CD4-positive, alpha-beta T cell treated with Interleukin-17A for 4 hours (primary cell): ENCODE data around the gene WSCD2.

Experiments used
- DNase-seq: peaks from one replicate; pipeline ENCODE4 v3.0.0-alpha.2; 2020; ENCODE audit warnings: mixed read lengths

WSCD2 gene

DNA sequence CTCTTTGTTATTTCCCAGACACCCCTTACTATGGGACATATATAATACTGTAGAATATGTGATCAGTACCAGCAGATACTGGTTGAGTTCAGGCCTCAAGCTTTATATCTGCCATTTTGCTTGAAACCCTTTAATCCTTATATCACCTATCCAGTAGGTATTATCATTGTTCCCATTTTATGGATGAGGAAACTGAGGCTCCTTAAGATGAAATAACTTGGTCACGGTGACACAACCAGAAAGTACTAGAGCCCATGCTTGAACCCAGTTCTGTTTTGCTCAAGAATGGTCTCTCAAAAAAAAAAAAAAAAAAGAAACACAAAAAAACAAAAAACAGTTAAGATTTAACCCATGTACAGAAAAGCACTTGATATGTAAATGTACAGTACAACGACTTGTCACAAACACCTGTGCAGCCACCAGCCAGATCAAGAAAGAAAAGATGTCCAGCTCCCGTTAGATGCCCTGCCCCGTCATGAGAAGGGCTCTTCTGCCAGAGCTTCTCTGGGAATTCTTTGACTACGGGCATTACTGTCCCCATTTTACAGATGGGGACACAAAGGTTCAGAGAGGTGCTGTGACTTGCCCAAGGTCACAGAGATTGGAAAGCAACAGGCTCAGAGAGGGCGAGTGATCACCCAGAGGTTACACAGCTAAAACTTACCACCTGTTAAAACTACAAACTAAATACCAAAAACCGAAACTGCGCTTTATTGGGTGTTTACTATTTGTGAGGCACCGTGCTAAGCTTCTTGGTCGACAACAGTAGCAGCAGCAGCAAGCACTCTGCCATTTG, 669 bp upstream of the WSCD2 start:
- no peak for DNase-seq

DNA sequence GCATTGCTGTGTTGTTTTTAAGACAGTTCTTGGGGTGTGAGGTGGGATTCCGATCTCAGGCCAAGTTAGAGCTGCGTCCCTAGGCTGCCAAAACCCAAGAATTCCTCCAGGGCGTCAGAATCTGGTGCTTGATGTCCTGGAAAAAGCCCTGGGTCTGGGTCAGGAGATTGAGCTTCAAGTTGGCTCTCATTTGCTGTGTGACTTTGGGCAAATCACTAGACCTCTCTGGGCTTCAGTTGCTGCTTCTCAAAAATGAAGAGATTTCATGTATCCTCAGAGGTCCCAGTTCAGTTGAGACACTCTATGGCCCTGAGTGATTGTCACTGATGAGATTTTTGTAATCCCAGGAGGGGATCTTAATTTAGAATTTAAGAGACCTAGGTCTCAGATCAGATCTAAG, 1.9 kb downstream of the WSCD2 start:
- no peak for DNase-seq

DNA sequence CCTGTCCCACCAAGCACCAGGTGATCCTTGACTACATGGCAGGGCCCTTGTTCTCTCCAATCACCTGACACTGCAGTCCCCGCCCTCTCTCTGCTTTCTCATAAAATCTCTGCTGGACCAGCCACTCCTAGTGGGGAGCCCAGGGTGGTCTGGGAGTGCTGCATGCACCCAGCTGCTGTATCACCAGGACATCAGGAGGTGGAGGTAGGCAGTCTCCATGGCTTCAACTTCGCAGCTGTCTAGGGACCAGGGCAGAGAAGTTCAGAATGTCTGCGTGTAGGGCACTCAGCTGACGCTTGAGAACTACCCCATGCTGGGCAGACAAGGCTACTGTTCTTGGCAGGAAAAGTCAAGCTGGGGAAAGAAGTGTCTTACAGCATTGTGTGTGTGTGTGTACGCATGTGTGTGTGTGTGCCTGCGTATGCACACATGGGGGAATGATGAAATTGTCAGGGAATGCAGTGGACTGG, 2.6 kb downstream of the WSCD2 start:
- no peak for DNase-seq

DNA sequence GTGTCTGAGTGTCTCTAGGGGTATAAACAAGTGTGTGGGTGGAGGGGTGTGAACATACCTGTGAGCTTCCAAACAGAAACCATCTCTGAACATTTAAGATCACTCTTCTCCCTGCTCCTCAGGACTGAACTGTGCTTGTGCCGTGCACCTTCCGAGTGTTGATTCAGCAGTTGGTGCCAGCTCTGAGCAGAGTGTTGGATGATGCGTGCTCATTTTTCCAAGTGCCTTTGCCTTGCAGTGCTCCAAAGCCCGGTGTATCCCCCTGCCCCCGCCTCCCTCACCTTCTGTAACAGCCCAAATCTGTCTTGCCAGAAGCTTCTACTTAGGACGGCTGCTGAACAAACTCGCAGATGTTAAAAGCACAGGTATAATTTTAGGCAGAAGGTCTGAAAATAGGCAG, 4.4 kb downstream of the WSCD2 start:
- no peak for DNase-seq

DNA sequence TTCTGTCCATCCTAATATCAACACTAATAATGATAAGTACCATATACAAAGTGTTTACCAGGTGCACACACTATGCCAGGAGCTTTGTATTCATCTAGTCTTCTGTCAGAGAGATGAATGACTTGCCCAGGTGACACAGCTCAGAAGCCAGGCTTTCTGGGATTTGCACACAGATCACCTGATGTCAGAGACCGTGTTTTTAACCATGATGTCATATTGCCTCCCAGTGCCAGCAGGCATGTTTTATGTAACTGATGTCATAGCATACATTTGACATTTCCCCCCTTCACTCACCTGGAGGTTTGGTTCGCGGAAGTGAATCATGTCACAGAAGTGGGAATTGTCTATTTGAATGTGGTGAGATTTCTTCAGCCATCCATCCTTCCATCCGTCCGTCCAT, 5.7 kb downstream of the WSCD2 start:
- DNase-seq: no peak

DNA sequence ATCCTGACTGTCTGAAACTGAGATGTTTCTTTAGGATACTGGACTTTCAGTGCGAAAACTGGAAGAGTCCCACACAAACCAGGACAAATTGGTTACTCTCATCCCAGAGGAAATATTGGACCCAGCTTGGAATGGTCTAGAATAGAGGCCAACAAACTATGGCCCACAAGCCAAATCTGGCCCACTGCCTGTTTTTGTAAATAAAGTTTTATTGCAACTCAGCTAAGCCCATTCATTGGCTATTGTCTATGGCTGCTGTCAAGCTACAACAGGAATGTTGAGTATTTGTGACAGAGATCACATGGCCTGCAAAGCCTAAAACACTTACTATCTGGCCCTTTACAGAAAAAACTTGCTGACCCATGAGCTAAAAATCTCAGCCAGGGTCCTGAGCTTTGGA, 6.5 kb downstream of the WSCD2 start:
- no peak for DNase-seq

DNA sequence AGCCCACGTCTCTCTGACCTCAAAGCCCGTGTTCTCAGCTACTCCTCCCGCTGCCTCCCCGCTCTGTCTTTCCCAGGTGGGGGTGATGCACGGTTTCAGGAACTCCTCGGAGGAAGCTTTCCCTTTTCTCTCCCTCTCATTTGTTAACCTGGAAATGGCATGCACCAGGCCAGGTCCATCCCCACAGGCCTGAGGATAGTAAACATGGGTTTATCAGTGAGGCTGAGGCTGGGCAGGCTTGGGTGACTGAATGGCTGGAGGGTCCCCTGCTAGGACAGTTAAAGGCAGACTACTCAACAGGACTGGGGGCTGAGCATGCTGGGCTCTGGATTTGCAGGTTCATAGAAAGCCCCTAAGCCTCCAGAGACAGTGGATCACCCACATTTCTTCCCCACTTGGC, 7.6 kb downstream of the WSCD2 start:
- DNase-seq: no peak

DNA sequence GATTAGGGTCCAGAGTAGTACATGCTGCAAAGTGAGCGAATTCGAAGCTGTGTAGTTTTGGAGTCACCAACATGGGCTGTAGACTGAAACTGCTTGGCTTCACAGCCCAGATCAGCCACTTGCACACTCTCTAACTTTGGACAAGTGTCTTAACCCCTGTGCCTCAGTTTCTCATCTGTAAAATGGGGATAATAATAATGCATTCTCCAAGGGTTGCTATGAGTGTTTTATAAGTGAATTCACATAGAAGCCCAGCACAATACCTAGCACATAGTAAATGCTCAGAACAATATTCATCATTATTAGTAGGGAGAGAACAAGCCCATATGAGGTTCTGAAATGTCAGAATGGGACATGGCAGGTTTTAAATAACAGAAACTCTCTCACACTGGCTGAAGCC, 10.4 kb downstream of the WSCD2 start:
- no peak for DNase-seq

DNA sequence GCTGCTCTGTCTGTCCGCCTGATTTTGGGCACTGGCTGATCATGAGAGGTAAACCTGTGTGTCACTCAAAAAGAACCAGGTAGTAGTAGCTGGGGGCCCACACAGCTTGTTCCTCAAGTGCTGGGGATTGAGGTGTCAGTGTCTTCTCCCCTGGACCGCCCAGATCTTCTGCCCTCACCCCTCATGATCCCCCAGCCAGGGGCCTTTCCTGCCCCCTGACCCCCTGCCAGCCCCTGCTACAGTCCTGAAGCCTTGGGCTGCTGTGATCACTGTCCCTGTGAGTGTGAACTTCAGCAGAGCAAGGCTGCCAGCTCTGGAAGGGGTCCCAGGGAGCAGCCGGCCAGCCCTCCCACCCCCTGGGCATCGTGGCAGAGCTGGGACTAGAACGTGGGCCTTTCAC, 11.4 kb downstream of the WSCD2 start:
- no peak for DNase-seq

DNA sequence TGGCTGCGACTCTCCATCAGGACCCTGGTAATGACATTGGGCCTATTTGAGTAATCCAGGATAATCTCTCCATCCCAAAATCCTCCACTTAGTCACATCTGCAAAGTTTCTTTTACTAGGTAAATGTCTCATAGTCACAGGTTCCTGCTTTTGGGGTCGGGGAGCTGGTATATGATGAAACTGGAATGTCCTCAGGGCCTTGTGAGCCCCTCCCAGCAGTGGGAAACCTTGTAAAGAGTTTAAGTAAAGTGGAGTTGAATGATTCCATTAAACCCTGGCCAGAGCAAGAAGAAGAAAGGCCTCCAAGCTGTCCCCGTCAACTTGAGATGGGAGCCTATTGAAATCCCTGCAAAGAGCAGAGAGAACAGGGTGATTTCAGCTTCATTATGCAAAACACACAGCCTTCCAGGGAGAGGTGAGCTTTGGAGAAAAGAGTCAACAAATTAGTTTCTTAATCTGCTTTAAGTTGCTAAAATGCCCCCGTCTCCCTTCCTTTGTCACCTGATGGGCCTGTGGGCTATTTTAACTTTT, 12.6 kb downstream of the WSCD2 start:
- DNase-seq: no peak

DNA sequence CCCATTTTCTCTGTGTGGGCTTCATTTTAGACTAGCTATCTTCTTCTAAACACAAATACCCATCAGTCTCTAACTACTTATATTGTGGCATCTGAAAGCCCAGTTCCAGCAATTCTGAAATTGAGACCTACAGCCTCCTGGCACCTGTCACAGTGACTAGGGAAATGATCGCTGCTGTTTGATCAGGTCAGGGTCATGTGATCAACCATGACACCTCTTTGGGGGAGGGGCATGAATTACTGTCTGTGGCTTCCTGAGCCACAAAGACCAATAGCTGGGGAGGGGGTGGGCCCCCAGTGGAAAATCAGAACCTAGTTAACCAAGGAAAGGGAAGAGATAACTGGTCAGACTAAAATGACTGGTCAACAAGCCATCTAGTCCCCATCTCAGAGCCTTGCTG, 14.1 kb downstream of the WSCD2 start:
- no peak for DNase-seq

DNA sequence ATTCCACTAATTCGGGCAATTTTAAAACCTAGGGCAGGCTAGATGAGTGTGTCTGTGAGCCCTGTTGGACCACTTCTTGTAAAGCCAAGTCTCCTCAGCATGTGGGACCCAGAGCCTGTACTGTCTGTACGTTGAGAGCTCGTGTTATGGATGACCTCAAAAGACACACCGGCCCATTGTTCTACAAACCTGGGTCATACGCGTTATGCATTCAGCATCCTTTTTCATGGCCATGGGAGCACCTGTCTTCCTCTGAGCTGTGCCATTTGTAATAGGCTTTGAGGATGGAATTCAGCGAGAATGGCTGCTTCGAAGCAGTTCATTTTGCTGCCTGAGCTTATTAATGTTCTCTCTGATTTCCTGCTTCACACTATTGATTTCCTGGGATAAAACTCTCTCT, 15.0 kb downstream of the WSCD2 start:
- no peak for DNase-seq

DNA sequence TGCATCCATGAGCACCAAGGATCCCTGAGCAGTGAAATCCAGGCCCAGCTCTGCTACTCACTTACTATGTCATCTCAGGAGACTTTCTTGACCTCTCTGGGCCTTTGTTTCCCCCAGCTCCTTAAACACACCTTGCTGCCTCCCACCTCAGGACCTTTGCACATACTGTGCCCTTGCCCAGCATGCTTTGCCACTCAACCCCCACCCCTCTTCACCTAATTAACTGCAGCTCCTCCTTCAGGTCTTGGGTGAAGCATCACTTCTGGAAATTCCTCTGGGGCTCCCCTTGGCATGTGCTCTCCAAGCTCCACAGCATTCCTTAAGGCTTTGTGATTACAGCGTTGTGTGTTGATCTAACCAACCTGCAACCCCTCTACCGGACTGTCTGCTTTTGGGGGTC, 15.9 kb downstream of the WSCD2 start:
- DNase-seq: no peak

DNA sequence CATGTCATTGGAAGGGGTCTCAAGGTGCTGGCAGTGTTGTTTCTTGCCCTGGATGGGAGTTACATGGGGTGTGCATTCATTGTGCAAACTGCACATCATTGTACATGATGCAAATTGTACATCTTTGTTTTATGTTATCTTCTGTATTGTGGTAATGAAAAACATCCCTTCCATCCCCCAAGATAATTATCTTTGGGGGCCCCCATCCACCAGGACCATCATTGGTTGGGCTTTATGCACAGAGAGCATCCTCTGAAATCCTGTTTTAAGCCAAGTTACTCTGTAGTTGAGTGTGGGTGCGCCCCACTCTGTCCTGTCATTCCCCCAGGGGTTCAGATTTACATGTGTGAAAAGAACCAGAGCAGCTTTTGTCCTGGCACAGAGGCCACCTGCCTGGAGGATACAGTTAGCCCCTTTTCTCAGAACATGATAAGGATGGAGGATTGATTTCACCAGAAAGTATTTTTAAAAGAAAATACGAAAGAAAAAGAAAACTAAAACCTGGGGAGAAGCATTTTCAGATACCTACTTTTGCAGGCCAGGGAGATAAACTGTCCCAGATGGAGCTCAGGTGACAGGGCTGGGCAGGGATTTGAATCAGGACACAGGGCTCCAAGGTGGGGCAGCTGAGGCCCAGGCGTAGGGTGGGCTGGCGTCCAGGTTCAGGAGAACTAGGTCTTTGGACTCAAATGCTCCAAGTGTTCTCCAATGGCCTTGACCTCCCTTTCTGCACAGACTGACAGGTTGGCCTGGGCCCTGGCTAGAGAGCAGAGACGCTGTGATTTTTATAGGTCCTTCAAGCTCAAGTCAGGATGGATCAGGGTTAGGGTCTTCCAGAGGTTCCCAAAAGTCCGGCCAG, 17.2 kb downstream of the WSCD2 start:
- DNase-seq: no peak

DNA sequence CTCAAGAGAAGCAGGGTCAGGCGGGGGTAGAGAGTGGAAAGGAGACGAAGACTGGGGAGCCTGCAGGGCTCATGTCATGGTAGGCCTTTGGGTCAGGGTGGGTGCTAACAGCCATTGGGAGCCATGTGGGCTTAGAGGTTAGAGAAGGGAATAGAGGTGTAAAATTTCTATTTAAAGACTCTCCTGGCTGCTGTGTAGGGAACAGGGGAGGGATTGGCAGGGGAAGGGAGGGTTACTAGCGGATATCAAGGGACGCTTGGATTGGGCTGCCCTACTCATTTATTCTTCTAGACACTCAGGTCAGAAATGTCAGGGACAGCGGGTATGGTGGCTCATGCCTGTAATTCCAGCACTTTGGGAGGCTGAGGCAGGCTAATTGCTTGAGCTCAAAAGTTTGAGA, 18.2 kb downstream of the WSCD2 start:
- no peak for DNase-seq

DNA sequence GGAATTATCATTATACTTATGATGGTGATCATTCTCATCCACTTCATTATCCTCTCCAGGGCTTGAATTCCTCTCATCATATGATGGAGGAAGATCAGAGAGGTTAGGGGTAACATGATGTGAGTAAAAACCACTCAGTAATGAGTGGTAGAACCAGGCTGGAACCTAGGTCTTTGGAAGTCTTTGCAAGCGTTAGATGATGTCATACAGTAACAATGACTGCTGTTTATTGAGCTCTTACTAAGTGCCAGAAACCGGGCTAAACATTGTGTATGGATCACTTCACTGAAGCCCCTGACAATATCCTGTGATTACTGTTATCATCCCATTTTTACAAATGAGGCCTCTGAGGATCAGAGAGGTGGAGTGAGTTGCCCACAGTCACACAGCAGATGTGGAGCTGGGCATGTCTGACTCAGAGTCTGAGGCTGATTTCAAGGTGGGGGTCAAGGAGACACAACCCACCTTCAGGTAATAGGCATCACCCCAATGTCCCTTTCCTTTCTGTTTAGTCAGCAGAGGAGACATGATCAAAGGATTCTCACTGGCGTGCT, 19.5 kb downstream of the WSCD2 start:
- no peak for DNase-seq

DNA sequence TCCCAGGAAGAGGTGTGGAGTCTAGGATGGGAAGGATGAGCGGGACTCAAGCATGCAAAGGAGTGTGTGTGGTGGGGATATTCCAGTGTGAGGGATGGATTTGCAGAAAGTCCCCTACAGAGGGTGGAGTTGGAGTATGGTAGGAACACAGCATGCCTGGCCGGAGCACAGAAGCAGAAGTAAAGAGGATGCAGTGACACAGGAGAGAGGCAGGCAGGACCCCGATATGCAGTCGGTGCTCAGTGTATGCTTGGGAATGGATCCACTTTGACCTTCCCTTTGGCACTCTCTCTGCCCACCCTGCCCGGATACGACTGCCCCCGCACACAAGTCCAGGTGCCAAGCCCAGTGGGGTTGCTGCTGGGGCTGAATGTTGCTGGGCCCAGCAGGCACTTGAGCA, 21.3 kb downstream of the WSCD2 start:
- no peak for DNase-seq

DNA sequence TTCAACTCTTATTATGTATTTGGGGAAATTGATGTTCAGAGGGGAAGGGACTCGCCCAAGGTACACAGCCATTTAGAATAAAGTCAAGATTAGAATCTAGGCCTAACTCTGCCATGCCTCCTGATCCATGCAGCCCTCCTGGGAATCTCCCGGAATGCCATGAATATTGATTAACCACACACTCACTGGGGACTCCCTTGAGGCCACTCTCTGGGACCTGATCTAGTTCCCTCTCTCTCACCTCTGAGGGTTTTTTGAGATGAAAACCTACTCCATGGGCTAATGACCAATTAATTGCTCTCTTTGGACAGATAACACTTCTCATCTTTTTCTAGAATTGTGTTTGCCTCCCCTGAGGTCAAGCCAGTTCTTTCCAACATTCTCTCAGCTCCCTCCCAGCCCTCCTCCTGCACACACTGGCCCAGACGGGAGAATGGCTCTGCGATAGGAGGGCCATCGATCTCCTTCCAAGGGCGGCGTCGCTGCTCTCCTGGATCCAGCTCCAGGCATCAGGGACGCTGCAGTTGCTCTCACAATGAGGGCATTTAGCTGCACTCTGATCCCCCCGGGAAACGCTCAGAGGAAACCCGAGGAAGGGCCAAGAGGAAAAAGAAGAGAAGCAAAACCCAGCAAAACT, 22.6 kb downstream of the WSCD2 start:
- DNase-seq: no peak

DNA sequence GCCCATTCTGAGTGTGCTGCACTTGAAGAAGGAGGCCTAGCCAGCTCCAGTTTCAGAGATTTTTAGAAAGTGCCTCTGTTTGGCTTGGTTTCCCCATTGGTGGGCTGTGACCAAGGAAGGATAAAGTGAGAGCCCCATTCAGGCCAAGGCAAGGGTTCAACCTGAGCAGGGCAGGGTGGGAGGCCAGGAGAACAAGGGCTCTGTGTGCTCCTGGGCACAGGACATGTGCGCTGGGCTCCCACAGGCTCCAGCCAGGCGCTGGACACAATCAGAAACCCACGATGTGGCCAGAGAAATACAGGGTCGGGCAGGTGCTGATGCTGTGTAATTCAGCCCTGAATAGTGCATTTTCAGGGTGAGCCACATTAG, 23.1 kb downstream of the WSCD2 start:
- no peak for DNase-seq

DNA sequence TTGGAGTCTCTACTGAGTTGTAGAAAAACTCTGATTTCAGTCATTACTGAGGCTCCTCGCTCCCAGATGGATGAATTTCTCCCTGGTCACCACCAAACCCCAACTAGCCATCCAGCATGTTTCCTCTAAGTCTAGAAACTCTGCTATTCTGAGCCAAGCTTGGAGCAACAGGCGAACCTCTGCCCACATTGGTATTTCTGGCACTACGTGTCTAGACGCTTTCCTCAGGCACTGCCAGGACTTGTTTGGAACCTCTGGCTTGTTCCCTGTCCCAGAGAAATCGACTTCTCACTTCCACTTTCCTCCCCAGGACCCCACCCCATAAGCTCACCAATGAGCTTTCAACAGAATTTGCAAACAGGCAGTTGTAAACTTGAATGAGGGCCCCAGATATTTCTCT, 27.6 kb downstream of the WSCD2 start:
- DNase-seq: no peak

DNA sequence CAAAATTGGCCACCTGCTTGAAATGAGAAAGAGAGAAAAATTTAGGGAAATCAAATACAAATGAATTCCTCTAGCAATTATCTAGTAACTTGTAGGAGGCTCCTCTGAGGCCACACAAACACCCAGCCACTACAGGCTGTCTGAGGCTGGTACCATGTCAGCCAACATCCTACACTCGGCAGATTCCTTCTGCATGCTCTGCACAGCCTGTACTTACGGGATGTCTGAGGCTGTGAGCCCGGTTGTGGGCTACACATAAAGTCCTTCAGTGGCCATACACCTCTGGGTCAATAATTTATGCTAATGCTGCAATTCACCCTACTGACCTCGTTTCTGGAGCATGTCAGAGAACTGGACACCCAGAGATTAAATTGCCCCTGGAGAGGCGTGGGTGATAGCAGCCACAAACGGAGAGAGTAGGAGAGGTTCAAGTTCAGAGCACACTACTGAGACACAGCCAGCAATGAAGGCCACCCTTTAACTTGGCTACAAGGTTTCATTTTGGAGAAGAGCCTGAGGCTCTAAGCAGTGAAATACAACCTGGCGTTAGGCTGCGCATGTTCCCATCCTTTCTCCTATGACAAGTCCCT, 28.9 kb downstream of the WSCD2 start:
- DNase-seq: no peak

DNA sequence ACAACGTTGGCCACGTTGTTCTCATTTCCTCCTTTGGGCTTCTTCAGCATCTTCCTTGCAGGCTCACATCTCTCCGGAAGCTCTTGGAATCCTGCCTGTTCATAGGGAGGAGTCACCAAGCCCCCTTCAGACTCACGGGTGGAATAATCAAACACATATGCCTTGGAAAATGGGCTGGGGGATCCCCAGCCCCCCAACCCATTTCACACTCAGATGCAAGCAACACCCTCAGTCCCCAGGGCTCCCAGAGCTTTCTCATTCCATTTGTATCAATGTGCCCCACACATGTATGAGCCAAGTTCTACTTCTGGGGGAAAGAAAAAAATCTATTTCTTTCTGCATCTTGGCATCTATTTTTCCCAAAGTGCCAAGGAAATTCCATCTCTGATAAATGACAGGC, 33.1 kb downstream of the WSCD2 start:
- no peak for DNase-seq

DNA sequence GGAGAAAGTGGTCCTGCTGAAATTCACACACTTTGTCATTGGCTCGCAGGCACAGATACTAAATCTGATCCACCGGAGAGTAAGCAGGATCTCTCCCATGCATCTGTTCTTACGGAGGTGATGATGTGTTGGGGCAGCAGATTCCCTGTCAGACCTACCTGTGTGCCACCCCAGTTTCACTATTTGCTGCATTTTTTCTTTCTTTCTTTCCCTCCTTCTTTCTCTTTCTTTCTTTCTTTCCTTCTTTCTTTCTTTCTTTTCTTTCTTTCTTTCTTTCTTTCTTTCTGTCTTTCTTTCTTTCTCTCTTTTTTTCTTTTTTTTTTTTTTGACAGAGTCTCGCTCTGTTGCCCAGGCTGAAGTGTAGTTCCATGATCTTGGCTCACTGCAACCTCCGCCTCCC, 37.4 kb downstream of the WSCD2 start:
- DNase-seq: no peak
